Chondrocyte (in vitro differentiated cells): ENCODE results near the gene CPEB4. TPM values are rescaled to one million over a fixed set of nuclear protein-coding genes. Genes with fewer than 3 reads are reported as not detected.

Experiments
- DNase-seq: peaks from one replicate; pipeline ENCODE4 v3.0.0; 2021; ENCODE audit warnings: mixed read lengths, low spot score
- H3K27ac Mint-ChIP-seq: one replicate; pipeline ENCODE4 v1.8.0; 2021; ENCODE audit warnings: mild to moderate bottlenecking, moderate library complexity, mixed read lengths; ENCODE audit not compliant: unreplicated experiment
- H3K27me3 Mint-ChIP-seq: 2 replicates; pipeline ENCODE4 v1.8.0; 2021; ENCODE audit warnings: low read depth, mixed read lengths
- H3K36me3 Mint-ChIP-seq: 2 replicates; pipeline ENCODE4 v1.8.0; 2021; ENCODE audit warnings: low read depth, mixed read lengths
- H3K4me1 Mint-ChIP-seq: 2 replicates; pipeline ENCODE4 v1.8.0; 2021; ENCODE audit warnings: low read depth, mild to moderate bottlenecking, mixed read lengths
- H3K4me3 Mint-ChIP-seq: one replicate; pipeline ENCODE4 v1.8.0; 2021; ENCODE audit warnings: mild to moderate bottlenecking, moderate library complexity, mixed read lengths; ENCODE audit not compliant: unreplicated experiment
- H3K9me3 Mint-ChIP-seq: 2 replicates; pipeline ENCODE4 v1.8.0; 2021; ENCODE audit warnings: low read depth, mixed read lengths
- total RNA-seq: library from RNA; stranded (reverse); gene quantifications from 3 replicates; pipeline ENCODE4 v1.2.1, GENCODE V29; 2021
- TF ChIP-seq, protein P1 (sequence below): fragments of 200-600 bp; sonication (generic); IDR thresholded peaks from 2 replicates; pipeline ENCODE4 v1.5.0; 2021; ENCODE audit warnings: antibody characterized with exemption, mild to moderate bottlenecking, moderate library complexity

CPEB4 gene
- total RNA-seq, 1 donor from 2014 or later, result 27.1 TPM

DNA sequence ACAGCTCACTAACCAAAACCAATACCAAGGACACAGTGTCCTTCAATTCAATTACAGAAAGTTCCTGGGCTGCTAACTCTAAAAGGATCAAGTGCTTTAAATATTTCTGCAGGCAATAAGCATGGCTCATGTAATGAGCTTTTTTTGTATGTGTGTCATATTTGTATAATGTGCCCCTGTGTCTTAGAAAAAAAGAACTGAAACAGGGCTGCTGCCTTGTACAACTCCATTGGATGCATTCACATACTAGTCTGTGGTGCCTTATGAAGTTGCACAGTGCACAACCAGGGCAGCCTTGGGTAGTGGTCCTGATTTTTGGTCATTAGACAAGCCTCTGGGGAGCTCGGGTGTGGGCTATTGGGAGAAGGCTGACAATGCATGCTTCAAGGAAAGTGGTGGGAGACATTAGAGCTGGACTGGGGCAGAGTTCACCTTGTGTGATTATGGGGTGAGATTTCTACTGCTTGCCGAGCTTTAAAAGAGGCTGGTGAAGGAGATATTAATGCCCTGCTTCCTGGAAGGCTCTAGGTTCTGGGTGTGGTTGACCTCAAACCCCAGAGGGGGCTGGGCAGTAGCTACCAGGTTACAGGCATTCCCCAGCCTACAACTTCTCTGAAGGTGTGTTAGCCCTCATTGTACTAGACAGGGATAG, 3.6 kb upstream of the CPEB4 start:
- Mint-ChIP-seq H3K36me3 (peaks cover 1% of the 10 kb centered on the region), H3K27ac (no peak overlapping the region), H3K27me3 (no peaks in the 10 kb centered on the region), H3K4me1 (peaks cover 19% of the 10 kb centered on the region), H3K4me3 (no peak overlapping the region), H3K9me3 (peaks cover 4% of the 10 kb centered on the region)
- TF ChIP-seq, protein P1, sequence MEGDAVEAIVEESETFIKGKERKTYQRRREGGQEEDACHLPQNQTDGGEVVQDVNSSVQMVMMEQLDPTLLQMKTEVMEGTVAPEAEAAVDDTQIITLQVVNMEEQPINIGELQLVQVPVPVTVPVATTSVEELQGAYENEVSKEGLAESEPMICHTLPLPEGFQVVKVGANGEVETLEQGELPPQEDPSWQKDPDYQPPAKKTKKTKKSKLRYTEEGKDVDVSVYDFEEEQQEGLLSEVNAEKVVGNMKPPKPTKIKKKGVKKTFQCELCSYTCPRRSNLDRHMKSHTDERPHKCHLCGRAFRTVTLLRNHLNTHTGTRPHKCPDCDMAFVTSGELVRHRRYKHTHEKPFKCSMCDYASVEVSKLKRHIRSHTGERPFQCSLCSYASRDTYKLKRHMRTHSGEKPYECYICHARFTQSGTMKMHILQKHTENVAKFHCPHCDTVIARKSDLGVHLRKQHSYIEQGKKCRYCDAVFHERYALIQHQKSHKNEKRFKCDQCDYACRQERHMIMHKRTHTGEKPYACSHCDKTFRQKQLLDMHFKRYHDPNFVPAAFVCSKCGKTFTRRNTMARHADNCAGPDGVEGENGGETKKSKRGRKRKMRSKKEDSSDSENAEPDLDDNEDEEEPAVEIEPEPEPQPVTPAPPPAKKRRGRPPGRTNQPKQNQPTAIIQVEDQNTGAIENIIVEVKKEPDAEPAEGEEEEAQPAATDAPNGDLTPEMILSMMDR, result no peak
- DNase-seq, result no peak

DNA sequence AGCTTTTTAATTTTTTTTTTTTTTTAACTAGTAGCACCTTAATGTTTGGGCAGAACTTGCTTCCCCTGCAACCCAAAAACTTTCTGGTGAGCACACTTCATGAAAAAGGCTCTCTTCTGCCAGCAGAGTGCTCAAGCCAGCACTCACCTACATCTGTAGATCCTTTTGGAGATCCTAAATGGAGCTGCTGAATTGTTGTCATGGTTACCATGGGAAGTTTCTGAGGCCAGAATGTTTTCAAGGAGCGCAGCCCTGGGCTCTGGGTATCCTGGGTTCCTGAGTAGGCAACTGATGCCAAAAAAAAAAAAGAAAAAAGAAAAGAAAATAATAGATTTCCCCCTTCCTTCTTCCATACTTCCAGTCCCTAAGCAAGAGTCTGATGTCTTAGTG, 3.1 kb upstream of the CPEB4 start:
- TF ChIP-seq, protein P1, result no peak
- Mint-ChIP-seq H3K4me1 (peaks cover 24% of the 10 kb centered on the region), H3K36me3 (peaks cover 1% of the 10 kb centered on the region), H3K9me3 (peaks cover 4% of the 10 kb centered on the region), H3K27me3 (no peaks in the 10 kb centered on the region), H3K27ac (no peak overlapping the region), H3K4me3 (no peak overlapping the region)
- no peak for DNase-seq

DNA sequence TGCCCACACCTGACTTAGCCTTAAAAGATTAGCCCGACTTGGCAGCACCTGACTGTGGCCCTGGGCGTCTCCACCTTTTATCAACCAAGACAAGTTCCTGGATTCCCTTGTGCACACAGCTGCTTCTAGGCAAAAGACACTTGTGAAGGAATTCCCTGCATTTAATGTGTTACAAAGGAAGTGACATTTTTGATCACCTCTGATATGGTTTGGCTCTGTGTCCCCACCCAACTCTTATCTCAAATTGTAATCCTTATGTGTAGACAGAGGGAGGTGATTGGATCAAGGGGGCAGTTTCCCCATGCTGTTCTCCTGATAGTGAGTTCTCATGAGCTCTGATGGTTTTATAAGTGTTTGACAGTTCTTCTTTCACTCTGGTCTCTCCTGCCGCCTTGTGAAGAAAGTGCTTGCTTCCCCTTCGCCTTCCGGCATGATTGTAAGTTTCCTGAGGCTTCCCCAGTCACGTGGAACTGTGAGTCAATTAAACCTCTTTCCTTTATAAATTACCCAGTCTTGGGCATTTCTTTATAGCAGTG, 2.6 kb upstream of the CPEB4 start:
- Mint-ChIP-seq H3K4me1 (peaks cover 29% of the 10 kb centered on the region), H3K36me3 (peaks cover 1% of the 10 kb centered on the region), H3K27ac (no peak overlapping the region), H3K9me3 (peaks cover 4% of the 10 kb centered on the region), H3K27me3 (no peaks in the 10 kb centered on the region), H3K4me3 (no peak overlapping the region)
- TF ChIP-seq, protein P1, result no peak
- no peak for DNase-seq

DNA sequence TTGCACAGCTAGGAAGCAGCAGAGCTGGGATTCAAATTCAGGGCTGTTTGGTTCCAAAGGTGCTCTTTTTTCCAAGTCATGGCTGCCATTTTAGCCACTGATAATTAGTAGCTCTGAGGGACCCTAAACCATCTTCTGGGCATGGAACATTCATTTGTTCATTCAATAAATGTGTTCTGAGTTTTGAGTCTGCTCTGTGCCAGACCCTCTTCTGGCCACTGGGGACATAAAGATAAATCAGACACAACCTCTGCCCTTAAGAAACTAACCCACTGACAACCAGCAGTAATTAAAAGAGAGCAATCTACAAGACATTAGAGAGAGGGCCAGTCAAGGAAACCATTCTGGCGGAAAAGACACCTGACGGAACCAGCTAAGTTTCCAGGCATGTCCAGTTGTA, 2.0 kb upstream of the CPEB4 start:
- Mint-ChIP-seq H3K9me3 (peaks cover 4% of the 10 kb centered on the region), H3K4me3 (no peak overlapping the region), H3K27me3 (no peaks in the 10 kb centered on the region)

DNA sequence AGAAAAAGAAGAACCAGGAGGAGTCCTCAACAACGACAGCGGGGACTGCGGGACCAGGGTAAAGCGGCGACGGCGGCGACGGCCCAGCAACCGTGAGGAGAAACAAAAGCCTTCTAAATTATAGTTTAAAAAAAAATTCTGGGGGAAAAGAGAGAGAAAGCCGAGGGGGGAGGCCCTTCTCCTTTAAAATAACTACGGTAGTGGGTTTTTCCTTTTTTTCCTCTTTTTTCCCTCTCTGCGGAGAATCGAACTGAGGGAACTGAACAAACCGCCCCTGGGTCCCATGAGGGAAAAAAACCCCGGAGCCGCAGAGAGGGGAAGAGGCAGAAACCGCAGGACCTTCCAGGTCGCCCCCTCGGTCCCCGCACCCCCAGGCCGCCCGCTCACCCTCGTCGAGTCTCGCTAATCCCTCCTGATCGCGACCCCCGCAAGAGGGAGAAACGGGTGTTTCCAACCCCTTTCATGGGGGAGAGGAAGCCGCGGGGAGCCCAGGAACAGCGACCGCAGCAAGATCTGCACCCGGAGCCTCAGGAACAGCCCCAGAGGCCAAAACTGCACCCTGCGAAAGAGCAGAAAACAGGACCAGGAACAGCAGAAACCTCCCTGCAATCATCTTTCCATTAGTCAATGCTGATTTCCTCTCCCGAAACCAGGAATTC, 453 bp downstream of the CPEB4 start:
- H3K4me1 Mint-ChIP-seq, result peaks cover 55% of the 10 kb centered on the region
- peaks cover 4% of the 10 kb centered on the region for H3K36me3 Mint-ChIP-seq
- H3K9me3 Mint-ChIP-seq, result no peaks in the 10 kb centered on the region
- peak overlapping the region; percentile 95 for H3K4me3 Mint-ChIP-seq
- peak overlapping the region; percentile 97 for H3K27ac Mint-ChIP-seq
- TF ChIP-seq, protein P1, result peak; percentile 17
- H3K27me3 Mint-ChIP-seq, result no peaks in the 10 kb centered on the region
- no peak for DNase-seq

More for the DNA sequence above, 2.0 kb upstream of the CPEB4 start:
- TF ChIP-seq, protein P1, result no peak
- no peak for DNase-seq
- Mint-ChIP-seq H3K4me1 (peaks cover 34% of the 10 kb centered on the region), H3K36me3 (peaks cover 1% of the 10 kb centered on the region), H3K27ac (no peak overlapping the region)
